Activated CD8-positive, alpha-beta memory T cell treated with anti-CD3 and anti-CD28 coated beads, Interleukin-2, amount 10 ng/mL, durations not matched to agents 7 days and 5 days (primary cell): Measurements from ENCODE around the gene SPTSSA. TPM values are rescaled to one million over a fixed set of nuclear protein-coding genes. Genes with fewer than 3 reads are reported as not detected.
"Not testable (repeated sequence)": the region's sequence is repeated elsewhere in the genome, so short reads cannot be mapped to it uniquely, and the experiment has no call there.

Experiments used
- ATAC-seq: fragments of 150-1000 bp; cut with Tn5 transposase; one replicate; pipeline ENCODE4 v1.10.0; 2021; ENCODE audit warnings: moderate library complexity
- CTCF ChIA-PET: fragments of 350-600 bp; sonication (Branson Sonifier 250); formaldehyde crosslinking; loops from one replicate; lab custom pipeline; 2021; ENCODE audit warnings: antibody characterized with exemption; lab: Charles Lee
- DNase-seq: peaks from one replicate; pipeline ENCODE4 v3.0.0-alpha.2; 2020
- H3K27ac Mint-ChIP-seq: one replicate; pipeline ENCODE4 v1.8.0; 2021; ENCODE audit warnings: mild to moderate bottlenecking, mixed read lengths
- H3K27me3 Mint-ChIP-seq: one replicate; pipeline ENCODE4 v1.8.0; 2021; ENCODE audit warnings: mixed read lengths
- H3K36me3 Mint-ChIP-seq: one replicate; pipeline ENCODE4 v1.8.0; 2021; ENCODE audit warnings: mild to moderate bottlenecking, mixed read lengths
- H3K4me1 Mint-ChIP-seq: one replicate; pipeline ENCODE4 v1.8.0; 2021; ENCODE audit warnings: mixed read lengths
- H3K4me3 Mint-ChIP-seq: one replicate; pipeline ENCODE4 v1.8.0; 2021; ENCODE audit warnings: mild to moderate bottlenecking, moderate library complexity, mixed read lengths
- H3K9me3 Mint-ChIP-seq: one replicate; pipeline ENCODE4 v1.8.0; 2022; ENCODE audit warnings: low read depth, mixed read lengths
- total RNA-seq, 2 experiments: library from RNA; stranded (reverse); gene quantifications; one replicate each; pipeline ENCODE4 v1.2.3, GENCODE V29; 2021

The SPTSSA gene
- total RNA-seq, 2 experiments from 2014 or later, result 12.1 to 15.5 TPM

- Mint-ChIP-seq H3K9me3 (no peaks in the 10 kb centered on the region), H3K36me3 (peaks cover 21% of the 10 kb centered on the region), H3K4me3 (no peak overlapping the region), H3K27ac (no peak overlapping the region), H3K27me3 (no peaks in the 10 kb centered on the region), H3K4me1 (peaks cover 6% of the 10 kb centered on the region)
- DNase-seq (no peak), ATAC-seq (no peak)
- CTCF ChIA-PET, result interaction anchor here (1.3 kb wide), 1 partner anchor 13 kb away, joined by 3 read pairs; no protein-coding TSS in a partner anchor
Observed at GRCh38 chr14:34436118-34436905, 25.7 kb downstream of the SPTSSA start.

- no peak overlapping the region for H3K27ac Mint-ChIP-seq
- H3K4me1 Mint-ChIP-seq, result peaks cover 6% of the 10 kb centered on the region
- H3K4me3 Mint-ChIP-seq, result no peak overlapping the region
- DNase-seq (no peak), ATAC-seq (no peak)
- CTCF ChIA-PET, result no interaction called here
- no peaks in the 10 kb centered on the region for H3K27me3 Mint-ChIP-seq
- no peaks in the 10 kb centered on the region for H3K9me3 Mint-ChIP-seq
- peaks cover 18% of the 10 kb centered on the region for H3K36me3 Mint-ChIP-seq
Observed at GRCh38 chr14:34433957-34434356, 28.1 kb downstream of the SPTSSA start.

- H3K4me1 Mint-ChIP-seq, H3K36me3 Mint-ChIP-seq, DNase-seq, H3K27me3 Mint-ChIP-seq, CTCF ChIA-PET, H3K27ac Mint-ChIP-seq, H3K9me3 Mint-ChIP-seq, ATAC-seq, H3K4me3 Mint-ChIP-seq: not testable (repeated sequence)
Observed at GRCh38 chr14:34428102-34428466, 34.0 kb downstream of the SPTSSA start.

GRCh38 chr14:34426313-34427295, 35.4 kb downstream of the SPTSSA start:
- CTCF ChIA-PET, result no interaction called here
- Mint-ChIP-seq H3K36me3 (peaks cover under 1% of the 10 kb centered on the region), H3K9me3 (peaks cover under 1% of the 10 kb centered on the region), H3K27ac (no peak overlapping the region), H3K4me3 (no peak overlapping the region), H3K27me3 (peaks cover 3% of the 10 kb centered on the region), H3K4me1 (no peaks in the 10 kb centered on the region)
- no peak for ATAC-seq
- no peak for DNase-seq

- H3K27ac Mint-ChIP-seq, result no peak overlapping the region
- ATAC-seq (no peak), DNase-seq (no peak)
- H3K27me3 Mint-ChIP-seq, result peaks cover 3% of the 10 kb centered on the region
- CTCF ChIA-PET, result no interaction called here
- no peaks in the 10 kb centered on the region for H3K36me3 Mint-ChIP-seq
- no peaks in the 10 kb centered on the region for H3K4me1 Mint-ChIP-seq
- H3K9me3 Mint-ChIP-seq, result peaks cover 4% of the 10 kb centered on the region
- no peak overlapping the region for H3K4me3 Mint-ChIP-seq
Observed at GRCh38 chr14:34425095-34425851, 36.8 kb downstream of the SPTSSA start.

GRCh38 chr14:34424488-34424887, 37.6 kb downstream of the SPTSSA start:
- peaks cover 4% of the 10 kb centered on the region for H3K9me3 Mint-ChIP-seq
- H3K27me3 Mint-ChIP-seq, result peaks cover 3% of the 10 kb centered on the region
- no peaks in the 10 kb centered on the region for H3K4me1 Mint-ChIP-seq
- no peak overlapping the region for H3K4me3 Mint-ChIP-seq
- ATAC-seq, result no peak
- no peak overlapping the region for H3K27ac Mint-ChIP-seq
- DNase-seq, result no peak
- CTCF ChIA-PET, result no interaction called here
- no peaks in the 10 kb centered on the region for H3K36me3 Mint-ChIP-seq

- ATAC-seq (no peak), DNase-seq (no peak)
- H3K4me1 Mint-ChIP-seq, result no peaks in the 10 kb centered on the region
- H3K9me3 Mint-ChIP-seq, result peaks cover 6% of the 10 kb centered on the region
- CTCF ChIA-PET, result interaction anchor here (1.3 kb wide), 1 partner anchor 25 kb away, joined by 3 read pairs; no protein-coding TSS in a partner anchor
- no peak overlapping the region for H3K27ac Mint-ChIP-seq
- H3K27me3 Mint-ChIP-seq, result peaks cover 3% of the 10 kb centered on the region
- no peak overlapping the region for H3K4me3 Mint-ChIP-seq
- no peaks in the 10 kb centered on the region for H3K36me3 Mint-ChIP-seq
Observed at GRCh38 chr14:34423445-34423844, 38.6 kb downstream of the SPTSSA start.

- no peaks in the 10 kb centered on the region for H3K36me3 Mint-ChIP-seq
- no peak overlapping the region for H3K4me3 Mint-ChIP-seq
- no peak for DNase-seq
- CTCF ChIA-PET, result no interaction called here
- no peak for ATAC-seq
- no peaks in the 10 kb centered on the region for H3K4me1 Mint-ChIP-seq
- H3K9me3 Mint-ChIP-seq, result peaks cover 6% of the 10 kb centered on the region
- H3K27me3 Mint-ChIP-seq, result peaks cover 17% of the 10 kb centered on the region
- H3K27ac Mint-ChIP-seq, result no peak overlapping the region
Observed at GRCh38 chr14:34420547-34421150, 41.4 kb downstream of the SPTSSA start.

GRCh38 chr14:34409721-34410120, 52.3 kb downstream of the SPTSSA start:
- peaks cover 3% of the 10 kb centered on the region for H3K36me3 Mint-ChIP-seq
- peaks cover 7% of the 10 kb centered on the region for H3K27me3 Mint-ChIP-seq
- DNase-seq (no peak), ATAC-seq (no peak)
- peaks cover 5% of the 10 kb centered on the region for H3K9me3 Mint-ChIP-seq
- H3K27ac Mint-ChIP-seq, result no peak overlapping the region
- H3K4me1 Mint-ChIP-seq, result no peaks in the 10 kb centered on the region
- H3K4me3 Mint-ChIP-seq, result no peak overlapping the region
- CTCF ChIA-PET, result no interaction called here

GRCh38 chr14:34407951-34408350, 54.1 kb downstream of the SPTSSA start:
- H3K36me3 Mint-ChIP-seq, result peaks cover 3% of the 10 kb centered on the region
- CTCF ChIA-PET, result no interaction called here

GRCh38 chr14:34404416-34404815, 57.6 kb downstream of the SPTSSA start:
- no peak overlapping the region for H3K27ac Mint-ChIP-seq
- H3K27me3 Mint-ChIP-seq, result peaks cover 10% of the 10 kb centered on the region
- no peak for DNase-seq
- ATAC-seq, result no peak
- no peaks in the 10 kb centered on the region for H3K4me1 Mint-ChIP-seq
- CTCF ChIA-PET, result no interaction called here
- H3K9me3 Mint-ChIP-seq, result peaks cover 5% of the 10 kb centered on the region
- H3K4me3 Mint-ChIP-seq, result no peak overlapping the region
- H3K36me3 Mint-ChIP-seq, result no peaks in the 10 kb centered on the region

More at GRCh38 chr14:34407951-34408350, 54.1 kb downstream of the SPTSSA start:
- Mint-ChIP-seq H3K4me1 (no peaks in the 10 kb centered on the region), H3K27me3 (peaks cover 10% of the 10 kb centered on the region), H3K4me3 (no peak overlapping the region), H3K9me3 (peaks cover 5% of the 10 kb centered on the region), H3K27ac (no peak overlapping the region)
- no peak for ATAC-seq
- no peak for DNase-seq

- Mint-ChIP-seq H3K4me1 (no peaks in the 10 kb centered on the region), H3K4me3 (no peak overlapping the region), H3K27me3 (peaks cover 10% of the 10 kb centered on the region), H3K27ac (no peak overlapping the region), H3K9me3 (peaks cover 2% of the 10 kb centered on the region), H3K36me3 (no peaks in the 10 kb centered on the region)
- DNase-seq (no peak), ATAC-seq (no peak)
- CTCF ChIA-PET, result no interaction called here
Observed at GRCh38 chr14:34403646-34404045, 58.4 kb downstream of the SPTSSA start.

- DNase-seq, result no peak
- peaks cover 12% of the 10 kb centered on the region for H3K27me3 Mint-ChIP-seq
- H3K4me1 Mint-ChIP-seq, result no peaks in the 10 kb centered on the region
- CTCF ChIA-PET, result no interaction called here
- no peak overlapping the region for H3K4me3 Mint-ChIP-seq
- H3K27ac Mint-ChIP-seq, result no peak overlapping the region
- no peaks in the 10 kb centered on the region for H3K36me3 Mint-ChIP-seq
- no peak for ATAC-seq
- H3K9me3 Mint-ChIP-seq, result no peaks in the 10 kb centered on the region
Observed at GRCh38 chr14:34398024-34398423, 64.0 kb downstream of the SPTSSA start.
